WTC11 (cell line): ENCODE measurements around the gene AMPD3. TPM values are rescaled to one million over a fixed set of nuclear protein-coding genes. Genes with fewer than 3 reads are reported as not detected.

ENCODE experiments used
- ATAC-seq: fragments of 200-7000 bp; cut with Tn5 transposase; 2 replicates; pipeline ENCODE4 v1.10.0; 2021; ENCODE audit warnings: mild to moderate bottlenecking, moderate library complexity
- CTCF ChIA-PET: fragments of 300-600 bp; sonication (Branson Sonifier 250); formaldehyde crosslinking; loops from one replicate; lab custom pipeline; 2021; ENCODE audit warnings: antibody characterized with exemption; lab: Charles Lee
- POLR2A ChIA-PET: fragments of 350-600 bp; sonication (Branson Sonifier 250); formaldehyde crosslinking; loops from one replicate; lab custom pipeline; 2021; ENCODE audit warnings: antibody characterized with exemption; lab: Charles Lee
- DNase-seq: peaks from one replicate; pipeline ENCODE4 v3.0.0; 2021; ENCODE audit warnings: low spot score
- H3K27ac Mint-ChIP-seq: 2 replicates; pipeline ENCODE4 v1.8.0; 2021; ENCODE audit warnings: mixed read lengths
- H3K27me3 Mint-ChIP-seq: 2 replicates; pipeline ENCODE4 v1.8.0; 2021; ENCODE audit warnings: low read depth, mild to moderate bottlenecking, moderate library complexity, mixed read lengths
- H3K36me3 Mint-ChIP-seq: 2 replicates; pipeline ENCODE4 v1.8.0; 2021; ENCODE audit warnings: mixed read lengths
- H3K4me1 Mint-ChIP-seq: 2 replicates; pipeline ENCODE4 v1.8.0; 2022; ENCODE audit warnings: mixed read lengths
- H3K4me3 Mint-ChIP-seq: 2 replicates; pipeline ENCODE4 v1.8.0; 2021; ENCODE audit warnings: mild to moderate bottlenecking, moderate library complexity, mixed read lengths
- H3K9me3 Mint-ChIP-seq: 2 replicates; pipeline ENCODE4 v1.8.0; 2021; ENCODE audit warnings: mixed read lengths
- CREB1 ChIP-seq: sonication (generic); formaldehyde crosslinking; IDR thresholded peaks from 2 replicates; pipeline ENCODE4 v1.8.0; 2023; ENCODE audit warnings: mild to moderate bottlenecking, missing genetic modification reagents
- ESRRA ChIP-seq: sonication (generic); formaldehyde crosslinking; IDR thresholded peaks from 2 replicates; pipeline ENCODE4 v1.8.1; 2022; ENCODE audit warnings: mild to moderate bottlenecking, missing genetic modification reagents, borderline replicate concordance
- GABPB1 ChIP-seq: sonication (generic); formaldehyde crosslinking; IDR thresholded peaks from 2 replicates; pipeline ENCODE4 v1.8.1; 2023; ENCODE audit warnings: mild to moderate bottlenecking, missing genetic modification reagents
- GTF2I ChIP-seq: fragments of 250-450 bp; sonication (Bioruptor Pico); conservative IDR thresholded peaks from 2 replicates; pipeline ENCODE4 v1.4.0; 2021; ENCODE audit warnings: mild to moderate bottlenecking
- MXD4 ChIP-seq: fragments of 250-450 bp; sonication (Bioruptor Pico); IDR thresholded peaks from 2 replicates; pipeline ENCODE4 v1.8.0; 2021; ENCODE audit warnings: mild to moderate bottlenecking, moderate library complexity, borderline replicate concordance
- NFE2L1 ChIP-seq: sonication (generic); formaldehyde crosslinking; IDR thresholded peaks from 2 replicates; pipeline ENCODE4 v1.8.1; 2023; ENCODE audit warnings: missing genetic modification reagents
- OVOL2 ChIP-seq: fragments of 250-450 bp; sonication (Bioruptor Pico); IDR thresholded peaks from 2 replicates; pipeline ENCODE4 v1.9.0; 2021; ENCODE audit warnings: mild to moderate bottlenecking, borderline replicate concordance
- TEAD4 ChIP-seq: sonication (generic); formaldehyde crosslinking; IDR thresholded peaks from 2 replicates; pipeline ENCODE4 v1.8.0; 2022; ENCODE audit warnings: mild to moderate bottlenecking, missing genetic modification reagents
- ZNF138 ChIP-seq: sonication (generic); formaldehyde crosslinking; conservative IDR thresholded peaks from 2 replicates; pipeline ENCODE4 v1.8.1; 2022; ENCODE audit warnings: mild to moderate bottlenecking, moderate library complexity, missing genetic modification reagents
- ZNF219 ChIP-seq: sonication (generic); formaldehyde crosslinking; IDR thresholded peaks from 2 replicates; pipeline ENCODE4 v1.8.0; 2023; ENCODE audit warnings: missing genetic modification reagents, mild to moderate bottlenecking, borderline replicate concordance
- total RNA-seq: library from RNA; stranded (reverse); gene quantifications from 3 replicates; pipeline ENCODE4 v1.2.3, GENCODE V29; 2021
- TF ChIP-seq, protein P1 (sequence below): sonication (generic); formaldehyde crosslinking; IDR thresholded peaks from 2 replicates; pipeline ENCODE4 v1.8.1; 2023; ENCODE audit warnings: mild to moderate bottlenecking, moderate library complexity, missing genetic modification reagents
- TF ChIP-seq, protein P2 (sequence below): fragments of 250-450 bp; sonication (Bioruptor Pico); IDR thresholded peaks from 2 replicates; pipeline ENCODE4 v2.1.2; 2022; ENCODE audit warnings: mild to moderate bottlenecking, moderate library complexity
- TF ChIP-seq, protein P3 (sequence below): sonication (generic); formaldehyde crosslinking; IDR thresholded peaks from 2 replicates; pipeline ENCODE4 v1.8.1; 2022; ENCODE audit warnings: low read depth, missing genetic modification reagents, borderline replicate concordance
- TF ChIP-seq, protein P4 (sequence below): sonication (generic); formaldehyde crosslinking; IDR thresholded peaks from 2 replicates; pipeline ENCODE4 v1.8.1; 2022; ENCODE audit warnings: missing genetic modification reagents, borderline replicate concordance
- TF ChIP-seq, protein P5 (sequence below): fragments of 250-450 bp; sonication (Bioruptor Pico); conservative IDR thresholded peaks from 2 replicates; pipeline ENCODE4 v1.9.0; 2021; ENCODE audit warnings: mild to moderate bottlenecking
- TF ChIP-seq, protein P6 (sequence below): sonication (generic); formaldehyde crosslinking; IDR thresholded peaks from 2 replicates; pipeline ENCODE4 v1.8.1; 2023; ENCODE audit warnings: mild to moderate bottlenecking, missing genetic modification reagents, moderate library complexity
- TF ChIP-seq, protein P7 (sequence below): sonication (generic); formaldehyde crosslinking; IDR thresholded peaks from 2 replicates; pipeline ENCODE4 v1.8.1; 2022; ENCODE audit warnings: mild to moderate bottlenecking, missing genetic modification reagents, moderate library complexity, borderline replicate concordance
- TF ChIP-seq, protein P8 (sequence below): sonication (generic); formaldehyde crosslinking; IDR thresholded peaks from 2 replicates; pipeline ENCODE4 v1.8.1; 2023; ENCODE audit warnings: mild to moderate bottlenecking, missing genetic modification reagents
- TF ChIP-seq, protein P9 (sequence below): sonication (generic); formaldehyde crosslinking; IDR thresholded peaks from 2 replicates; pipeline ENCODE4 v1.8.0; 2022; ENCODE audit warnings: mild to moderate bottlenecking, missing genetic modification reagents

Gene AMPD3
- total RNA-seq, 1 experiment from 2014 or later: 6.4 TPM

DNA sequence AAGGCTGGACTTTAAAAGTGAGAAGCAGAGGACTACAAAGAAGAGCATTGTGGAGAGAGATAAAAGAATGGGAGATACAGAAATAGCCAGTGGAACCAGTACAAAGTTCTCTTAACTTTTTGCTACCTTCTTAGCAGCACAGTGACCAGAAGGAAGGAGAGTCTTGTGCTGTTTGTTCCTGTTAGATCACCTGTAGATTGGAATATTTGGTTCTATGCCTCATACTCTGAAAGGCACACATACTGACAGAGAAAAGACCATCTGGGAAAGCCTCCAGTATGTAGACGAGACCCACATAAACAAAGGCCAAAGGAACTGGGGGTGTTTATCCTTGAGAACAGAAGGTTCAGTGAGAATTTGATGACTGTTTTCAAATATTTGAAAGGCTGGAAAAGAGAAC lies 67.2 kb downstream of the AMPD3 start:
- Mint-ChIP-seq H3K4me3 (no peak overlapping the region), H3K27me3 (no peaks in the 10 kb centered on the region), H3K4me1 (no peaks in the 10 kb centered on the region), H3K36me3 (peaks cover 5% of the 10 kb centered on the region; the same call in 1 of the 2 replicates), H3K9me3 (no peaks in the 10 kb centered on the region), H3K27ac (no peak overlapping the region)
- TF ChIP-seq, protein P1, sequence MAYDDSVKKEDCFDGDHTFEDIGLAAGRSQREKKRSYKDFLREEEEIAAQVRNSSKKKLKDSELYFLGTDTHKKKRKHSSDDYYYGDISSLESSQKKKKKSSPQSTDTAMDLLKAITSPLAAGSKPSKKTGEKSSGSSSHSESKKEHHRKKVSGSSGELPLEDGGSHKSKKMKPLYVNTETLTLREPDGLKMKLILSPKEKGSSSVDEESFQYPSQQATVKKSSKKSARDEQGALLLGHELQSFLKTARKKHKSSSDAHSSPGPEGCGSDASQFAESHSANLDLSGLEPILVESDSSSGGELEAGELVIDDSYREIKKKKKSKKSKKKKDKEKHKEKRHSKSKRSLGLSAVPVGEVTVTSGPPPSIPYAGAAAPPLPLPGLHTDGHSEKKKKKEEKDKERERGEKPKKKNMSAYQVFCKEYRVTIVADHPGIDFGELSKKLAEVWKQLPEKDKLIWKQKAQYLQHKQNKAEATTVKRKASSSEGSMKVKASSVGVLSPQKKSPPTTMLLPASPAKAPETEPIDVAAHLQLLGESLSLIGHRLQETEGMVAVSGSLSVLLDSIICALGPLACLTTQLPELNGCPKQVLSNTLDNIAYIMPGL (CRISPR knock-in tag): no peak
- TF ChIP-seq ZNF219: no peak
- TF ChIP-seq, protein P2, sequence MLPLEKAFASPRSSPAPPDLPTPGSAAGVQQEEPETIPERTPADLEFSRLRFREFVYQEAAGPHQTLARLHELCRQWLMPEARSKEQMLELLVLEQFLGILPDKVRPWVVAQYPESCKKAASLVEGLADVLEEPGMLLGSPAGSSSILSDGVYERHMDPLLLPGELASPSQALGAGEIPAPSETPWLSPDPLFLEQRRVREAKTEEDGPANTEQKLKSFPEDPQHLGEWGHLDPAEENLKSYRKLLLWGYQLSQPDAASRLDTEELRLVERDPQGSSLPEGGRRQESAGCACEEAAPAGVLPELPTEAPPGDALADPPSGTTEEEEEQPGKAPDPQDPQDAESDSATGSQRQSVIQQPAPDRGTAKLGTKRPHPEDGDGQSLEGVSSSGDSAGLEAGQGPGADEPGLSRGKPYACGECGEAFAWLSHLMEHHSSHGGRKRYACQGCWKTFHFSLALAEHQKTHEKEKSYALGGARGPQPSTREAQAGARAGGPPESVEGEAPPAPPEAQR (CRISPR knock-in tag): no peak
- TF ChIP-seq, protein P3, sequence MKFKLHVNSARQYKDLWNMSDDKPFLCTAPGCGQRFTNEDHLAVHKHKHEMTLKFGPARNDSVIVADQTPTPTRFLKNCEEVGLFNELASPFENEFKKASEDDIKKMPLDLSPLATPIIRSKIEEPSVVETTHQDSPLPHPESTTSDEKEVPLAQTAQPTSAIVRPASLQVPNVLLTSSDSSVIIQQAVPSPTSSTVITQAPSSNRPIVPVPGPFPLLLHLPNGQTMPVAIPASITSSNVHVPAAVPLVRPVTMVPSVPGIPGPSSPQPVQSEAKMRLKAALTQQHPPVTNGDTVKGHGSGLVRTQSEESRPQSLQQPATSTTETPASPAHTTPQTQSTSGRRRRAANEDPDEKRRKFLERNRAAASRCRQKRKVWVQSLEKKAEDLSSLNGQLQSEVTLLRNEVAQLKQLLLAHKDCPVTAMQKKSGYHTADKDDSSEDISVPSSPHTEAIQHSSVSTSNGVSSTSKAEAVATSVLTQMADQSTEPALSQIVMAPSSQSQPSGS: no peak
- TF ChIP-seq, protein P4, sequence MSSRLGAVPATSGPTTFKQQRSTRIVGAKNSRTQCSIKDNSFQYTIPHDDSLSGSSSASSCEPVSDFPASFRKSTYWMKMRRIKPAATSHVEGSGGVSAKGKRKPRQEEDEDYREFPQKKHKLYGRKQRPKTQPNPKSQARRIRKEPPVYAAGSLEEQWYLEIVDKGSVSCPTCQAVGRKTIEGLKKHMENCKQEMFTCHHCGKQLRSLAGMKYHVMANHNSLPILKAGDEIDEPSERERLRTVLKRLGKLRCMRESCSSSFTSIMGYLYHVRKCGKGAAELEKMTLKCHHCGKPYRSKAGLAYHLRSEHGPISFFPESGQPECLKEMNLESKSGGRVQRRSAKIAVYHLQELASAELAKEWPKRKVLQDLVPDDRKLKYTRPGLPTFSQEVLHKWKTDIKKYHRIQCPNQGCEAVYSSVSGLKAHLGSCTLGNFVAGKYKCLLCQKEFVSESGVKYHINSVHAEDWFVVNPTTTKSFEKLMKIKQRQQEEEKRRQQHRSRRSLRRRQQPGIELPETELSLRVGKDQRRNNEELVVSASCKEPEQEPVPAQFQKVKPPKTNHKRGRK (CRISPR knock-in tag): no peak
- TF ChIP-seq ESRRA: no peak
- TF ChIP-seq NFE2L1 (CRISPR knock-in tag): no peak
- TF ChIP-seq, protein P5, sequence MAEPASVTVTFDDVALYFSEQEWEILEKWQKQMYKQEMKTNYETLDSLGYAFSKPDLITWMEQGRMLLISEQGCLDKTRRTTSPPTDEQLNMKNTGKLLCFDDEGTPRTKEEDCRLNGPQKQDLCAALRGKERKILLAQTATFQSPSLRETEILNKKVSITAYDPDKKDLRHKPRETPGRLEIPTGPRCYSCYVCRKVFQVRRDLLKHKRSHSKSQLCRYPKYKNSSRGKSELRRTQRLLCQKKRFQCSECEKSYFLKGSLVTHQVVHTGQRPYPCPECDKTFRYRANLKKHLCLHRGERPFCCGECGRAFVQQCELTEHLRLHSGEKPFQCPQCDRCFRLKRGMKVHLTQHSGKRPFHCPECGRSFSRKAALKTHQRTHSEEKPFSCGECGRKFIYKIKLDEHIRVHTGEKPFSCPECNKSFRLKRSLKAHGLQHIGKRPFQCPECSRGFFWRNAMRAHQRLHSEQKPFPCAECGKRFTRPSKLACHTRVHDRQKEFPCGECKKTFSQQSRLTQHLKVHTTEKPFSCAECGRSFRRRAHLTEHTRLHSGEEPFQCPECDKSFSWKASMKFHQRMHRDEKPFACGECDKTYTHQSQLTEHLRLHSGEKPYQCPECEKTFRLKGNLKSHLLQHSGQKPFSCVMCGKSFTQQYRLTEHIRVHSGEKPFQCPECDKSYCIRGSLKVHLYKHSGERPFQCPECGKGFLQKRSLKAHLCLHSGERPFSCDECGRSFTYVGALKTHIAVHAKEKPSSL: no peak
- no peak for TF ChIP-seq OVOL2
- no peak for TF ChIP-seq GABPB1 (CRISPR knock-in tag)
- TF ChIP-seq TEAD4 (CRISPR knock-in tag): no peak
- TF ChIP-seq, protein P6, sequence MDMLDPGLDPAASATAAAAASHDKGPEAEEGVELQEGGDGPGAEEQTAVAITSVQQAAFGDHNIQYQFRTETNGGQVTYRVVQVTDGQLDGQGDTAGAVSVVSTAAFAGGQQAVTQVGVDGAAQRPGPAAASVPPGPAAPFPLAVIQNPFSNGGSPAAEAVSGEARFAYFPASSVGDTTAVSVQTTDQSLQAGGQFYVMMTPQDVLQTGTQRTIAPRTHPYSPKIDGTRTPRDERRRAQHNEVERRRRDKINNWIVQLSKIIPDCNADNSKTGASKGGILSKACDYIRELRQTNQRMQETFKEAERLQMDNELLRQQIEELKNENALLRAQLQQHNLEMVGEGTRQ (CRISPR knock-in tag): no peak
- no peak for TF ChIP-seq MXD4 (CRISPR knock-in tag)
- TF ChIP-seq, protein P7, sequence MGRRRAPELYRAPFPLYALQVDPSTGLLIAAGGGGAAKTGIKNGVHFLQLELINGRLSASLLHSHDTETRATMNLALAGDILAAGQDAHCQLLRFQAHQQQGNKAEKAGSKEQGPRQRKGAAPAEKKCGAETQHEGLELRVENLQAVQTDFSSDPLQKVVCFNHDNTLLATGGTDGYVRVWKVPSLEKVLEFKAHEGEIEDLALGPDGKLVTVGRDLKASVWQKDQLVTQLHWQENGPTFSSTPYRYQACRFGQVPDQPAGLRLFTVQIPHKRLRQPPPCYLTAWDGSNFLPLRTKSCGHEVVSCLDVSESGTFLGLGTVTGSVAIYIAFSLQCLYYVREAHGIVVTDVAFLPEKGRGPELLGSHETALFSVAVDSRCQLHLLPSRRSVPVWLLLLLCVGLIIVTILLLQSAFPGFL (CRISPR knock-in tag): no peak
- DNase-seq (no peak), ATAC-seq (no peak)
- CTCF ChIA-PET: no interaction called here
- POLR2A ChIA-PET: no interaction called here

DNA sequence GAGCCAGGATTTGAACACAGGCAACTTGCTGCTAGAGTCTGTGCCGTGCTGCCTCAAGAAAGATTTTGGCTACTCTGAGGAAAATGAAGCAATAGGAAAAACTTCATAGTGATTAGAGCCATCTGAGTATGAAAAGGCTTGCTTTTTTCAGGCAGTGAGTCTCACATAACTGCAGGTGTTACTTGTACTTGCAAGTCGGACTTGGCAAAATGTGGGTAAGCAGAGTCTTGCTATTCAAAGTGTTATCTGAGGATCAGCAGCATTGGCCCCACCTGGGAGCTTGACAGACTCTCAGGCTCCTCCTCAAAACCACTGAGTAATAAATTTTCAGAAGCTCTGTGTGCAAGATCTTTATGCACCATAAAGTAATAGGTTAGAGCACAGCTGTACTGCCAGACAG lies 67.9 kb downstream of the AMPD3 start:
- DNase-seq (no peak), ATAC-seq (no peak)
- POLR2A ChIA-PET: no interaction called here
- peaks cover 5% of the 10 kb centered on the region; the same call in 1 of the 2 replicates for H3K36me3 Mint-ChIP-seq
- H3K9me3 Mint-ChIP-seq: no peaks in the 10 kb centered on the region
- no peaks in the 10 kb centered on the region for H3K4me1 Mint-ChIP-seq
- H3K27ac Mint-ChIP-seq: no peak overlapping the region
- CTCF ChIA-PET: interaction anchor here (0.6 kb wide), 1 partner anchor 381 kb away, joined by 3 read pairs; no protein-coding TSS in a partner anchor
- H3K27me3 Mint-ChIP-seq: no peaks in the 10 kb centered on the region
- H3K4me3 Mint-ChIP-seq: no peak overlapping the region
- no peak for TF ChIP-seq GABPB1 (CRISPR knock-in tag)
- no peak for TF ChIP-seq GTF2I
- TF ChIP-seq CREB1 (CRISPR knock-in tag): no peak
- no peak for TF ChIP-seq ZNF138 (CRISPR knock-in tag)
- no peak for TF ChIP-seq OVOL2
- TF ChIP-seq, protein P8, sequence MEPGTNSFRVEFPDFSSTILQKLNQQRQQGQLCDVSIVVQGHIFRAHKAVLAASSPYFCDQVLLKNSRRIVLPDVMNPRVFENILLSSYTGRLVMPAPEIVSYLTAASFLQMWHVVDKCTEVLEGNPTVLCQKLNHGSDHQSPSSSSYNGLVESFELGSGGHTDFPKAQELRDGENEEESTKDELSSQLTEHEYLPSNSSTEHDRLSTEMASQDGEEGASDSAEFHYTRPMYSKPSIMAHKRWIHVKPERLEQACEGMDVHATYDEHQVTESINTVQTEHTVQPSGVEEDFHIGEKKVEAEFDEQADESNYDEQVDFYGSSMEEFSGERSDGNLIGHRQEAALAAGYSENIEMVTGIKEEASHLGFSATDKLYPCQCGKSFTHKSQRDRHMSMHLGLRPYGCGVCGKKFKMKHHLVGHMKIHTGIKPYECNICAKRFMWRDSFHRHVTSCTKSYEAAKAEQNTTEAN (CRISPR knock-in tag): no peak
- TF ChIP-seq, protein P9, sequence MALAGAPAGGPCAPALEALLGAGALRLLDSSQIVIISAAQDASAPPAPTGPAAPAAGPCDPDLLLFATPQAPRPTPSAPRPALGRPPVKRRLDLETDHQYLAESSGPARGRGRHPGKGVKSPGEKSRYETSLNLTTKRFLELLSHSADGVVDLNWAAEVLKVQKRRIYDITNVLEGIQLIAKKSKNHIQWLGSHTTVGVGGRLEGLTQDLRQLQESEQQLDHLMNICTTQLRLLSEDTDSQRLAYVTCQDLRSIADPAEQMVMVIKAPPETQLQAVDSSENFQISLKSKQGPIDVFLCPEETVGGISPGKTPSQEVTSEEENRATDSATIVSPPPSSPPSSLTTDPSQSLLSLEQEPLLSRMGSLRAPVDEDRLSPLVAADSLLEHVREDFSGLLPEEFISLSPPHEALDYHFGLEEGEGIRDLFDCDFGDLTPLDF: no peak
